ENCODE data around the gene PDGFRB. TPM values are rescaled to one million over a fixed set of nuclear protein-coding genes. Genes with fewer than 3 reads are reported as not detected.
A peak's percentile ranks its signal among the peaks of the same experiment; 100 is the strongest.

The PDGFRB gene
- total and polyA plus RNA-seq, 2 of the 8 experiments (the other 6 are each of a cell fraction or from before 2014, with no cell fraction given), result 4.2 to 13.7 TPM

DNA sequence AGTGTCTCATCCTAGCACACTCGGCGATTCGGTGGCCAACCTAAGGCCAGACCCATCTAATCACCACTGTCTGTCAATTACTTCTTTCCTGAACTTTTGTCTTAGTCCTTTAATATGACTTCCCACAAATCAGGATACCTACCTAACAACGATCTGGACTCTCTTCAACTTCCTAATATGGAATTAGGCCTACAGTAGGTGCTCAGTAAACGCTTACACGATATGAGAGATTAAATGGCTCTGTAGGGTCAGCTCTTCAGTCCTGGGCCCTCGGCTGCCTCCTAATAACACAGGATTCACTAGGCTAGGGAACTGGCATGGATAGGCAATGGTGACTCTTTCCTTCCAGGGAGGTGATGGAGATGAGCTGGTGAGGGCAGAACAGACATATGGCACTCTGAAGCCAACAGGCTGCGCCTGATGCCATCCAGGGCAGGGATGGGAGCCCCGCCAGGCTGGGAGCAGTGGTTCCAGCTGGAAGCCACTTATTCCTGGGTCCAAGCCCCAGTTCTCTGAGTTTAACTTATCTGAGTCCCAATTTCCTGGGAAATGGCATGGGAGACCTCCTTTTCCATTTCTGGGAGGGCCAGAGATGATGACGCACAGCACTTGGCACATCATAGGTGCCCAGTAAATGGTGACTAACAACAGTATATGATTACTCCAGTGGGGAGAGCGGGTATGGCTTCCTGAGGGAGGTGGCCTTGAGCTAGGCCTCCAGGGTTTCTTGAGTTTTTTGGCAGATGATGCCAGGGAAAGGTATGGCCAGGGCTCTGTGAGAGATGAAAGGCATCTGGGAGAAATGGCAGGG, 7.3 kb downstream of the PDGFRB start:
- H2BK20ac ChIP-seq (ENCODE audit: low read length), result no peak overlapping the region
- CTCF ChIA-PET (ENCODE audit: partially characterized antibody), result interaction anchor here (0.6 to 4.1 kb wide), 11 partner anchors 11 to 296 kb away, joined by 3 to 17 read pairs (median 4); no protein-coding TSS in a partner anchor
- H4K91ac ChIP-seq (replicated peaks; ENCODE audit: insufficient read length, low read length), result no peak overlapping the region
- H3K4me3 ChIP-seq (ENCODE audit: extremely low read depth in 1 of 4, insufficient read depth in 2 of 4, low read depth in 3 of 4, low read length in 4 of 4), result no peak overlapping the region
- H3K79me2 ChIP-seq (ENCODE audit: control insufficient read depth in 1 of 2, insufficient read depth in 2 of 2, low read length in 2 of 2), result no peaks in the 10 kb centered on the region
- TF ChIP-seq EGR1 (IDR thresholded peaks at IDR 0.05; ENCODE audit: borderline replicate concordance, low read depth, low read length) (no peak), TBP (IDR thresholded peaks at IDR 0.05; ENCODE audit: low read depth, low read length) (no peak), BCL11A (IDR thresholded peaks at IDR 0.05; ENCODE audit: low read depth in 2 of 2, low read length in 2 of 2) (no peak)
- H3K4me2 ChIP-seq (ENCODE audit: insufficient read depth in 1 of 2, low read depth in 2 of 2, low read length in 2 of 2), result no peak overlapping the region
- no peaks in the 10 kb centered on the region for H3K36me3 ChIP-seq (ENCODE audit: control insufficient read depth in 2 of 4, insufficient read depth in 4 of 4, low read length in 3 of 4)
- H3K14ac ChIP-seq (ENCODE audit: insufficient read length), result no peak overlapping the region
- H3K23ac ChIP-seq (ENCODE audit: insufficient read length), result no peak overlapping the region
- 85% methylated on average over 11 of the region's 11 CpGs; no CpG with 5 or more reads in 1 of the 2 experiments for WGBS, 2 experiments (ENCODE audit: extremely low coverage in 1 of 2, insufficient coverage in 1 of 2, insufficient read length in 1 of 2, insufficient replicate concordance in 2 of 2, low coverage in 1 of 2, low lambda C conversion rate in 2 of 2, missing lambda C conversion rate in 1 of 2)
- H4K5ac ChIP-seq (ENCODE audit: insufficient read length, low read depth, low read length), result no peak overlapping the region
- no peak overlapping the region for H3K18ac ChIP-seq (ENCODE audit: extremely low read depth, low read length)
- H3K27ac ChIP-seq (ENCODE audit: low read depth, low read length), result no peak overlapping the region
- H2BK12ac ChIP-seq (ENCODE audit: low read depth, low read length), result no peak overlapping the region
- DNase-seq (ENCODE audit: low read depth in 1 of 2, low spot score in 2 of 2) (no peak), FAIRE-seq (no peak)
- H4K20me1 ChIP-seq (replicated peaks in 1 of 2; ENCODE audit: control insufficient read depth in 1 of 2, insufficient read depth in 2 of 2, low read length in 2 of 2), result no peaks in the 10 kb centered on the region
- H2BK15ac ChIP-seq (ENCODE audit: low read length), result no peak overlapping the region
- no peak overlapping the region for H2BK120ac ChIP-seq (replicated peaks; ENCODE audit: low read depth, low read length)
- H2AFZ ChIP-seq (ENCODE audit: low read length), result no peak overlapping the region
- H3K23me2 ChIP-seq (ENCODE audit: low read depth, low read length), result no peaks in the 10 kb centered on the region
- no peak overlapping the region for H3K4ac ChIP-seq (replicated peaks; ENCODE audit: insufficient read length, low read depth, low read length)
- H3K56ac ChIP-seq (replicated peaks; ENCODE audit: insufficient read length, low read depth, low read length), result no peak overlapping the region
- no peaks in the 10 kb centered on the region for H3K27me3 ChIP-seq (replicated peaks in 1 of 4; ENCODE audit: control insufficient read depth in 3 of 4, extremely low read depth in 1 of 4, insufficient read depth in 3 of 4, low read length in 3 of 4)
- no peak overlapping the region for H3K9ac ChIP-seq (replicated peaks in 1 of 4; ENCODE audit: extremely low read depth in 1 of 4, low read depth in 3 of 4, low read length in 3 of 4)
- H2BK5ac ChIP-seq (ENCODE audit: low read depth, low read length), result no peak overlapping the region
- peaks cover 1 to 20% (median 8%) of the 10 kb centered on the region in 4 experiments for H3K4me1 ChIP-seq (replicated peaks in 1 of 4; ENCODE audit: control insufficient read depth in 3 of 4, insufficient read depth in 4 of 4, low read length in 3 of 4)
- no peaks in the 10 kb centered on the region for H3K9me3 ChIP-seq (ENCODE audit: insufficient read depth in 2 of 2, low read depth in 1 of 2, low read length in 1 of 2)
- H4K8ac ChIP-seq (ENCODE audit: extremely low read depth, insufficient read depth, low read length), result no peak overlapping the region
- H3K79me1 ChIP-seq (ENCODE audit: low read depth, low read length), result no peaks in the 10 kb centered on the region; the same call in 1 of the 2 replicates
- 0 out of 2 replicates have a peak overlapping the region, but pooled peaks have one; percentile 15 for H2AK5ac ChIP-seq (ENCODE audit: low read depth, low read length)
- POLR2A ChIA-PET (ENCODE audit: partially characterized antibody), result interaction anchor here (1.3 to 1.9 kb wide), 2 partner anchors 9 to 37 kb away, joined by 3 to 9 read pairs; no protein-coding TSS in a partner anchor

Data from H1 (cell line).